Brain pericyte (primary cell): ENCODE measurements around the gene BCAT1.
"Not testable (repeated sequence)": the region's sequence is repeated elsewhere in the genome, so short reads cannot be mapped to it uniquely, and the experiment has no call there.

ENCODE experiments used
- DNase-seq: peaks from one replicate; pipeline ENCODE4 v3.0.0-alpha.2; 2012; ENCODE audit warnings: low read depth, low spot score

Gene BCAT1

GRCh38 chr12:24814379-24815113 is 134.4 kb downstream of the BCAT1 start:
- DNase-seq, result no peak

DNA sequence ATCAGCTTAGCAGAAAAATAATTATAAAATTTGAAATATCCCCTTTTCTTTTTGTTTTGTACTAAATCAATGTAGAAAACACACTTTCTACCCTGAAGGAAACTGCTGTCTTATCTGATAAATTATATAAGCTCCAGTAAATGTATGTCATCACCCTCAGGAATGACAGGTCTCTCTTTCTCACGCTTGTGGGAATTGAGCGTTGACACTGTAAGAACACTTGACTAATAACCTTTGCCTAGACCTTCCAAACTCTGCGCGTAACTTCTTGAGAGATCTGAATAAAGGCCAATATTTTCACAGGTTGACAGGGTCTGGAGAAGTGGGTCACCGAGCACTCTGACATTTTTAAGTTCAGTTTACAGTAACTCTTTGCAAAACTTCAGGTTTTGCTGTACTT is 138.5 kb downstream of the BCAT1 start:
- DNase-seq, result no peak

DNA sequence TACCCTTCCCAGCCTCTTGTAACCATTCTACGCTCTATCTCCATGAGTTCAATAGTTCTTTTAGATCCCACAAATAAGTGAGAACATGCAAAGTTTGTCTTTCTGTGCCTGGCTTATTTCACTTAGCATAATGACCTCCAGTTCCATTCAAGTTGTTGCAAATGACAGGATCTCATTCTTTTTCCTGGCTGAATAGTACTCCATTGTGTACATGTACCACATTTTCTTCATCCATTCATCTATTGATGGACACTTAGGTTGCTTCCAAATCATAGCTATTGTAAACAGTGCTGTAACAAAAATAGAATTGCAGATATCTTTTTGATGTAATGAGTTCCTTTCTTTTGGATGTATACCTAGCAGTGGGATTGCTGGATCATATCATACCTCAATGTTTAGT is 139.6 kb downstream of the BCAT1 start:
- DNase-seq, result not testable (repeated sequence)

DNA sequence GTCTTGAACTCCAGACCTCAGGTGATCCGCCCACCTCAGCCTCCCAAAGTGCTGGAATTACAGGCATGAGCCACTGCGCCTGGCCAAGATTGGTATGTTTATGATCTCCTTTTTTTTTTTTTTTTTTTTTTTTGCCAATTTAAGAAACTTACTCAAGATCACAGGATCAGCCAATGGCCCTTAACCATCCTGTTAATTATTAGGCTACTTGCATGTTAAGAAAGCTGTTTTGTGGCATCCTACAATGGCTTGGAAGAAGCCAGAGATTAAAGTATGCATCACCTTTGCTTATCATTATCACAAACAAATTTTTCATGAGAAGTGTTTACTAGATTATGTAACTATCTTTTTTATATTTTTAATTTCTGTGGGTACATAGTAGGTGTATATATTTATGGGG is 140.2 kb downstream of the BCAT1 start:
- DNase-seq, result no peak

- no peak for DNase-seq
Measured at GRCh38 chr12:24806386-24806785, 142.5 kb downstream of the BCAT1 start.

- no peak for DNase-seq
Measured at GRCh38 chr12:24803430-24804245, 145.3 kb downstream of the BCAT1 start.

DNA sequence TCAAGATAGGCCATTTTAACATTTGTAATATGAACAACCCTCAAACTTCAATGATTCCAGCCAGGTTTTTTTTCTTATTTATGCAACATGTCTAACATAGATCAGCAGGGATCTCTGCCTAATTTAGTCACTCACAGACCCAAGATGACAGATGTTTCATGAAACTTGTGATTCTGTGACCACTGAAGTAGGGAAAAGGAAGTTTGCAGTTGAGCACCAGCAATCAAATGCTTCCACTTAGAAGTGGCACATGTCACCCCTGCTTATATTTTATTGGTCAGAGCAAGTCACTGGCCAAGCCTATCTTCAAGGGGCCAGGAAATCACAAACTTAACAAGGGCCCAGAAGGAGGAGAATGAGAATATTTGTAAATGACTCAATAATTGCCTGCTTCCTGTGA is 150.6 kb downstream of the BCAT1 start:
- no peak for DNase-seq

DNA sequence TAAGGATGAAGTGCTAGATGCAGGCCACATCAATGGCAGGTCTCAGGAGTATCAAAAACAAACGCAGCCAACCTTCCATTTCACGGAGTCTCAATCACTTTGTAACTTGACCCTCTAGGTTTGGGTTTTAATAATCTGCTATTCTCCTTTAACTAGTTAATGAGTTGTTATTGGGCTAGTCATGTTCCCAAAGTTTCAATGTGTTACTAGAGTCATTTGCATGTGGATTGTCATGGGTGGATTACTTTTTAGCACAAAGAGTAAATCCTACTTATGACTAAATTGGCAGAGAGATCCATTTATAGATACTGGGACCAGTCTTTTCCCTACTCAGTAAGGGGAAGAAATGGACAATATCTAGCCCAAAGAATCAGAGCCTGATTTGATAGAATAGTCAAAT is 151.0 kb downstream of the BCAT1 start:
- no peak for DNase-seq

DNA sequence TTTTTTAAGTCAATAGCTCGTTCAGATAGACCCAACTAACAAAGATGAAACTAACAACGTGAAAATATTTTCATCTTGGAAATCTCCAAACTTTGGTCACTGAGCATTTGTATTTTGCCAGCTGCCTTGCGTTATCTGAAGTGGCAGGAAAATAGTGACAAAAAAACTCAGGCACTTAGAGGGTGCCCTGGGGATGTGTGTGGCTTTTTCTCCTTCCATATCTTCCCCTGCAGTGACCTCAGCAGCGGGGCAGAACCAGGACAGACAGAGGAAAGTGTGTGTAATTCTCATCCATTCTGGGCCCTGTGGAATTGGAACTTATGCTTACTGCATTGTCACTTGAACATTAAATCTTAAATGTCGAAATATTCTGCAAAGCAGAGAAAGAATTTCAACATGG is 152.0 kb downstream of the BCAT1 start:
- no peak for DNase-seq

- DNase-seq, result no peak
Measured at GRCh38 chr12:24795699-24796347, 153.1 kb downstream of the BCAT1 start.

DNA sequence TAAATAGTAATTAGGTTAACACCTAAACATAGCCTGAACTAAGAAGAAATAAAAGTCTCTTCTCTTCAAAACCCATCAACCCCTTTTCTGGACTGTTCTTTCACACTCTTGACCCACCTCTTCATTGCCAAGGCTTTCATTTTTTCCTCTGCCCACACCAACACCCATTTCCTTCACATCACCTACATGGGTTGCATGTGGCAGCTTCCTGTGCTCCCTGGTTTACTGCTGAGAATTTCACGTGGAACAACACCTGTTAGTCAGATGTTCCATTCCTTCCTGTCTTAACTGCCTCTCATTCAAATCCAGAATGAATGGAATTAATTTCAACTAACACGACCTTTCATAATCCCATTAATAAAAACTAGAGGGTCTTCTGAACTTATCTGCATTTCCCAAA is 157.3 kb downstream of the BCAT1 start:
- no peak for DNase-seq

DNA sequence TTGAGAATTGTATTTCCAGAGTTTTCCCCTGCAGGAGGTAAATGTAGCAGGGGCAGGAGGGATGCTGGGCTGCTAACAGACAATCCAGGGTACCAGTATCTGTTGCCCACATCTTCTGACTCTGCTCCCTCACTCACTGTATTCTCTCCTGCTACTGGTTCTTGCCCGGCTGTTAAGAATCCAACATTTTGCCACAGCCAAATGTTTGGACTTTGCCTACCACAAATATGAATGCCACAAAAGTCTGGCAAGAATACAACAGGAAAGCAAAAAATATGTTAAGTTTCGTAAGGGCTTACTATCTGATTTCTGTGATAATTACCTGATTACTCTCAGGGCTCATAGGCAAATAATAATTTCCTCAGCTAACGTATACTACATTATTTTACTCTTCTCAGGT is 160.0 kb downstream of the BCAT1 start:
- DNase-seq, result no peak

DNA sequence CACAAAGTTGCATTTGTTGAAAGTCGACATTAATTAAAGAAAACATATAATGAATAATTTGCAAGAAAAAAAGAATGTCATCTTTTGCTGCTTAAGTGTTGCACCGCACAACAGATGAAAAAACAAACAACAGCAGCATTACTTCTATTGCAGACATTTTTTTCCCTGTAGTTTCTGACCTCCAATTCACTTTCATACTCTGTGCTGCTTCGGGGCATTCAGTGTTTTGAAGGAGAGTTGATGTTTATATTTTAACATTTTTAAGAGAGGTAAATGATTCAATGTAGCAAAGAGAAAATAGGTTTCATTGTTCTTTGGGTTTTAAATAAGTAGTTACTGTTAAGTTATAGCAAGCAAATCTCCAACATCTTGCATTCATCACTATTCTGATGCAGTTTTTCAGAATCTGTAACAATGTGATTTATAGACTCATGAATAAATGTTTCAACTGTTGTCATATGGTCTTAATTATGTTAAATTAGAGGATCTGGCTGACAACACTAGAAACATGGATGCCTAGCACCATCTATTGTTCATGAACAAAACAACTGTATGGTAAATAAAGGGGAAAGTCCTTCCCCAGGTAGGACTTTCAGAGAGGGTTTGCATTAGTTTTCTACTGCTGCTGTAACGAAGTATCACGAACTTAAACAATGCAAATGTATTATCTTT is 168.1 kb downstream of the BCAT1 start:
- no peak for DNase-seq

DNA sequence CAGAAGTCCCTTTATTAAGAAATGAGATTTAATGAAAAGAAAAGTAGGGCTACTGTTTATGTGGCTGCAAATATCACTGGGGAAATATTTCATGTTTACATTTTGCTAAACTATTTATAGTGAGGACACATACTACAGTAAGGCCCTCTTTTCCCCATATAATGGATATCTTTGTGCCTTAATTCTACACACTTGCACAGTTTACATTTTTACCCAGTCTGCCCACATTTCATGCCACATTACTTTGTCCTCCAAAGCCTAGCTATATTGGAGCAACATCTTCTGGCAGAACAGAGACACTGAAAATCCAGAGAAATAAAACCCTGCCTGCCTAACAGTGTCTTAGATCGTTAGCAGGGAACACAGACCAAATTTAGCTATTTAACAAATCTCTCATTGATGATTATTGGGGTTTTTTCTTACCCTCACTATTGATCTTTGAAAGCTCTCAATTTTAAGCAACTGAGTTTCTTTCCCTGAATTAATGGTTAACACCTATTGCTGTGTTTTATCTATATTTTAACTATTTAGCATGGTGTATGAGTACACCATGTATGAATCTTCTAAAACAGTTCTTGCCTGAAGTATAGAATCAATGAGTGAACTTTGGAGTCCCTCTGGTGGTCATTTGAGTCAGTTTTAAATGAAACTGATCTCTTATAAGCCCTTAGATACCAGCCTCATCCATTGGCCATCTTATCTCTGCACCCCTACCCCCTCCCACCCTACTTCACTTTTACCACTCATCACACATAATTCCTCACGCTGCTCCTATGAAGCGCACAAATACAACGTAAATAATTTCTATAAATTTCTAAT is 170.2 kb downstream of the BCAT1 start:
- no peak for DNase-seq

- DNase-seq, result no peak
Measured at GRCh38 chr12:24777359-24777758, 171.5 kb downstream of the BCAT1 start.

- DNase-seq, result no peak
Measured at GRCh38 chr12:24776861-24777260, 172.0 kb downstream of the BCAT1 start.

GRCh38 chr12:24775073-24775472 is 173.8 kb downstream of the BCAT1 start:
- DNase-seq, result no peak

DNA sequence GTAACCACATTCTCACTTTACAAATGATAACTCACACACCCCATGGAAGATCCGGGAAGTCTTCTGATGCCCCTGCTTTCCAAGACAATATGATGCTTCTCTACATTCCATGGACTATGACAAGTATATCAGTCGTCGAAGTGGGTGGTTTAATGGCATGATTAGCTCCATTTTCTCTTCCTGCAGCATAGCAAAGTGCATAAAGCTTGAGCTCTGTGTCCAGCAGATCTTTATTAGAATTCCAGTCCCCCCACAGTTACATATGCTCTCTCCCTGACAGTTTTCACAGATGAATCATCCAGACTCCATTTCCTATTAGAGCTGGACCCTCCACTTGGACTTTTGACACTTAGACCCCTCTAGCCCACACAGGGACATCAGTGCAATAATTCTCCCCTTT is 174.9 kb downstream of the BCAT1 start:
- DNase-seq, result no peak

GRCh38 chr12:24772813-24773212 is 176.1 kb downstream of the BCAT1 start:
- DNase-seq, result no peak

DNA sequence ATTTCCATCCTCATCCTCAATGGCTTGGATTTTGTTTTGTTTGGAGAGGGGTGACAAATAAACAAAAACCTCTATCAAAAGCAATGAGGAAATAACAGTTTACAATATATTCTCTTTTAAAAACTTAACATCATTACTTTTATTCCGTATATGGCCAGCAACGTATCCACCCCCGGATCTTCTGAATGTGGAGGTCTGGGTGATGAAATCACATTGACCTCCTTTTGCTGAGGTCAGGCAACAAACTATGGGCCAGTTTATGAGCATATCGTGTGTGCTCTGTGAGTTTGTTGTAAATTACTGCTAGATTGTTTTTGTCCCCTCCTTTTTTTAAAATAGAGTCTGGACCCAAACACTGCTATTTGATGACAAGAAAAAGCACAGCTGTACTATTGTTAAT is 178.1 kb downstream of the BCAT1 start:
- DNase-seq, result no peak

DNA sequence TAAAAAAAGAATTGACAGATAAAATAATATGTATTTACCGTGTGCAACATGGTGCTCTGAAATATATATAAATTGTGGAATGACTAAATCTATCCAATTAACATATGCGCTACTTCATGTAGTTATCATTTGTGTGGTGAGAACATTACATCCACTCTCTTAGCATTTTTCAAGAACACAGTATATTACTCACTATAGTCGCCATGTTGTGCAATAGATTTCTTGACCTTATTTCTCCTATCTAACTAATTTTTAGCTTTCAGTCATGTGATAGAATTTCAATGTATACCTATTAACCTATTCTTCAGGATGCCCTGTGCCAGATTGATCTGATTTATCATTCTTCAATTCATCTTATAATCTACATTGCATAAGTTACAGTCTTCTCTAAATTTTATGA is 178.6 kb downstream of the BCAT1 start:
- DNase-seq, result no peak
